GM12878 (cell line): ENCODE results near the gene TEX2.

Experiments
- BRCA1 ChIP-seq: IDR thresholded peaks from 2 replicates; pipeline ENCODE4 v1.6.1; 2011; ENCODE audit warnings: low read depth, low read length, improper control_type of control experiment
- CBFB ChIP-seq: IDR thresholded peaks from 2 replicates; pipeline ENCODE4 v1.6.1; 2016; ENCODE audit warnings: antibody characterized with exemption, low read depth
- CHD1 ChIP-seq: IDR thresholded peaks from 2 replicates; pipeline ENCODE4 v1.6.1; 2012; ENCODE audit warnings: low read depth, low read length, improper control_type of control experiment
- EP300 ChIP-seq, 2 experiments: fragments of 150-350 bp in 1 of 2; IDR thresholded peaks; 2 replicates each; pipeline ENCODE4 v1.6.1; 2011 to 2012; ENCODE audit warnings: low read depth in 2 of 2, low read length in 2 of 2, borderline replicate concordance in 1 of 2, improper control_type of control experiment in 1 of 2, inconsistent platforms in 1 of 2; ENCODE audit not compliant: control insufficient read depth in 1 of 2
- POLR2AphosphoS5 ChIP-seq: IDR thresholded peaks from 2 replicates; pipeline ENCODE4 v1.6.1; 2011; ENCODE audit warnings: mild to moderate bottlenecking, low read length, inconsistent platforms
- TF ChIP-seq, protein P1 (sequence below): IDR thresholded peaks from 2 replicates; pipeline ENCODE4 v1.6.1; 2011; ENCODE audit warnings: low read depth, mild to moderate bottlenecking, low read length, moderate library complexity, borderline replicate concordance; ENCODE audit errors: extremely low read depth
- TF ChIP-seq, protein P2 (sequence below), 3 experiments: IDR thresholded peaks in 2 of 3; conservative IDR thresholded peaks in 1 of 3; 2 replicates each; pipeline ENCODE4 v1.5.1; 2011; ENCODE audit warnings: low read depth in 3 of 3, low read length in 3 of 3, mild to moderate bottlenecking in 3 of 3, control low read depth in 2 of 3, moderate library complexity in 2 of 3, inconsistent platforms in 1 of 3, mixed read lengths in 1 of 3; ENCODE audit not compliant: control insufficient read depth in 2 of 3, insufficient read depth in 1 of 3; ENCODE audit errors: extremely low read depth in 1 of 3
- TF ChIP-seq, protein P3 (sequence below): fragments of 450-650 bp; formaldehyde crosslinking; IDR thresholded peaks from 2 replicates; pipeline ENCODE4 v1.4.0; 2022; ENCODE audit warnings: mild to moderate bottlenecking, moderate library complexity

DNA sequence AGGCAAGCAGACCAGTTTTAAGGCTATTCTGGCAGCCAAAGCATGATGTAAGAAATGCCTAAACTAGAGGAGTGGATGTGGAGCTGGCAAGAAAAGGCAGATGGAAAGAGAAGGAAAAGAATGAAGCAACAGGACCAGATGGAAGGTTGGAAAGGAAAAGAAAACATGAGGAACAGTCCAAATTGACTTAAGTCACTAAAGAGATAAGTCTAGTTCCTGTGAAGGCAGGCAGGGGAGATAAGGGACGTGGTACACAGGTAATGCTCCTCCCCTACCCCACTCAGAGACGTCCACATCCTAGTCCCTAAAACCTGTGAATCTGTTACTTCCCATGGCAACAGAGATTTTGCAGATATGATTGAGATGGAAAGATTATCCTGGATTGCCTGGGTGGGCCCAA, 43.5 kb downstream of the TEX2 start:
- TF ChIP-seq BRCA1 (no peak), POLR2AphosphoS5 (no peak), CHD1 (no peak), EP300 (IDR thresholded peaks at IDR 0.05; ENCODE audit: borderline replicate concordance in 1 of 2, control insufficient read depth in 1 of 2, low read depth in 2 of 2, low read length in 2 of 2) (no peak), CBFB (no peak)
- TF ChIP-seq, protein P1, sequence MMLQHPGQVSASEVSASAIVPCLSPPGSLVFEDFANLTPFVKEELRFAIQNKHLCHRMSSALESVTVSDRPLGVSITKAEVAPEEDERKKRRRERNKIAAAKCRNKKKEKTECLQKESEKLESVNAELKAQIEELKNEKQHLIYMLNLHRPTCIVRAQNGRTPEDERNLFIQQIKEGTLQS, result no peak
- TF ChIP-seq, protein P2, sequence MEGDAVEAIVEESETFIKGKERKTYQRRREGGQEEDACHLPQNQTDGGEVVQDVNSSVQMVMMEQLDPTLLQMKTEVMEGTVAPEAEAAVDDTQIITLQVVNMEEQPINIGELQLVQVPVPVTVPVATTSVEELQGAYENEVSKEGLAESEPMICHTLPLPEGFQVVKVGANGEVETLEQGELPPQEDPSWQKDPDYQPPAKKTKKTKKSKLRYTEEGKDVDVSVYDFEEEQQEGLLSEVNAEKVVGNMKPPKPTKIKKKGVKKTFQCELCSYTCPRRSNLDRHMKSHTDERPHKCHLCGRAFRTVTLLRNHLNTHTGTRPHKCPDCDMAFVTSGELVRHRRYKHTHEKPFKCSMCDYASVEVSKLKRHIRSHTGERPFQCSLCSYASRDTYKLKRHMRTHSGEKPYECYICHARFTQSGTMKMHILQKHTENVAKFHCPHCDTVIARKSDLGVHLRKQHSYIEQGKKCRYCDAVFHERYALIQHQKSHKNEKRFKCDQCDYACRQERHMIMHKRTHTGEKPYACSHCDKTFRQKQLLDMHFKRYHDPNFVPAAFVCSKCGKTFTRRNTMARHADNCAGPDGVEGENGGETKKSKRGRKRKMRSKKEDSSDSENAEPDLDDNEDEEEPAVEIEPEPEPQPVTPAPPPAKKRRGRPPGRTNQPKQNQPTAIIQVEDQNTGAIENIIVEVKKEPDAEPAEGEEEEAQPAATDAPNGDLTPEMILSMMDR (IDR thresholded peaks at IDR 0.05 in 2 of 3, conservative IDR thresholded peaks at IDR 0.05 in 1 of 3; ENCODE audit: control insufficient read depth in 2 of 3, extremely low read depth in 1 of 3, insufficient read depth in 1 of 3, low read depth in 3 of 3, low read length in 3 of 3), result no peak
- TF ChIP-seq, protein P3, sequence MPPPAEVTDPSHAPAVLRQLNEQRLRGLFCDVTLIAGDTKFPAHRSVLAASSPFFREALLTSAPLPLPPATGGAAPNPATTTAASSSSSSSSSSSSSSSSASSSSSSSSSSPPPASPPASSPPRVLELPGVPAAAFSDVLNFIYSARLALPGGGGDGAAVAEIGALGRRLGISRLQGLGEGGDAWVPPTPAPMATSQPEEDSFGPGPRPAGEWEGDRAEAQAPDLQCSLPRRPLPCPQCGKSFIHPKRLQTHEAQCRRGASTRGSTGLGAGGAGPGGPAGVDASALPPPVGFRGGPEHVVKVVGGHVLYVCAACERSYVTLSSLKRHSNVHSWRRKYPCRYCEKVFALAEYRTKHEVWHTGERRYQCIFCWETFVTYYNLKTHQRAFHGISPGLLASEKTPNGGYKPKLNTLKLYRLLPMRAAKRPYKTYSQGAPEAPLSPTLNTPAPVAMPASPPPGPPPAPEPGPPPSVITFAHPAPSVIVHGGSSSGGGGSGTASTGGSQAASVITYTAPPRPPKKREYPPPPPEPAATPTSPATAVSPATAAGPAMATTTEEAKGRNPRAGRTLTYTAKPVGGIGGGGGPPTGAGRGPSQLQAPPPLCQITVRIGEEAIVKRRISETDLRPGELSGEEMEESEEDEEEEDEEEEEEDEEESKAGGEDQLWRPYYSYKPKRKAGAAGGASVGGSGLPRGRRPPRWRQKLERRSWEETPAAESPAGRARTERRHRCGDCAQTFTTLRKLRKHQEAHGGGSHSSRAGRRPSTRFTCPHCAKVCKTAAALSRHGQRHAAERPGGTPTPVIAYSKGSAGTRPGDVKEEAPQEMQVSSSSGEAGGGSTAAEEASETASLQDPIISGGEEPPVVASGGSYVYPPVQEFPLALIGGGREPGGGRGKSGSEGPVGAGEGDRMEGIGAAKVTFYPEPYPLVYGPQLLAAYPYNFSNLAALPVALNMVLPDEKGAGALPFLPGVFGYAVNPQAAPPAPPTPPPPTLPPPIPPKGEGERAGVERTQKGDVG (CRISPR knock-in tag), result no peak
